ENCODE measurements around the gene FDPS. TPM values are rescaled to one million over a fixed set of nuclear protein-coding genes. Genes with fewer than 3 reads are reported as not detected.

FDPS gene
- total RNA-seq = 269 TPM

DNA sequence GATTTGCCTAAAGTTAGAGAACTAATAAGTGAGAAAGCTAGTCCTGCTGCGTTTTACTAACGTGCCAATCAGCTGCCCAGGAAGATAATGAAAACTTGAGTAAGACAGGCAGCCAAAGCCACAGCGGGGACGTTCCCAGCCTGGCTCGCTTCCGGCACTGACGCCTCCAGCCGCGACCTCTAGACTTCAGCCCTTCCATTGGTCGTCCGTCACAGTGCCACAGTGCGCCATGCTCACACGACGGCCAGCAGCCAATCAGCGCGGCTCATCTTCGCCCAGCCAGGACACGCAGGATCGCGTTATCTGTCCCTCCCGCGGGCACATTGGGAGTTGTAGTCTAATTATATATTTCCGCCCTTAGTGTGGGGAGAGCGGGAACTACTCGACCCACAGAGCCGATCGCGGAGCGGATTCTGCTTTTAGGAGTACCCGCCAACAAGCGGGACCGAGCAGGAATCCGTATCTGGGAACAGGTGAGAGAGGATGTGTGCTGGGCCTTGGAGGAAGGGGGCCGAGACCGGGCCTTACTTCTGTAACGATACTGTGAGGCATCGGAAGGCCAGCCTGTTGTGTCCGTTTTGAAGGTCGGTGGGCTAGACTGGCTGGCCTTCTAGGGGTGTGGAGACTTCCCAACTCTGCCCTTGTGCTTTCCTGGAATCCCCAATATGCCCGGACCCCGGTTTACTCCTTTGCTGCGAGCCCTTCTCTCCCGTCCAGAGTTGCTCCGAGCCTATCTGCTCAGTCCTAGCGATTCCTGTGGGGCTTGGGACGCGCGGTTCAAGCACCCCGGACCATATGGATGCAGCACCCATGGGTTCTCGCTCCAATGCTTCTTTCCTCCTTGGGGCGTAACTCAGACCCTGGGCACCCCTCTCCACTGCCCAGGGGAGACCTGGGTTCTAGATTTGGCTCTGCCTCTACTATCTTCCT lies at the start of gene FDPS:
Gene FDPS (plus strand): TSS at position 374 of the 930 bp plus-strand sequence. CDS start 924 bp downstream, outside the sequence.
- peak; percentile 99 for DNase-seq (ENCODE audit: low spot score)

DNA sequence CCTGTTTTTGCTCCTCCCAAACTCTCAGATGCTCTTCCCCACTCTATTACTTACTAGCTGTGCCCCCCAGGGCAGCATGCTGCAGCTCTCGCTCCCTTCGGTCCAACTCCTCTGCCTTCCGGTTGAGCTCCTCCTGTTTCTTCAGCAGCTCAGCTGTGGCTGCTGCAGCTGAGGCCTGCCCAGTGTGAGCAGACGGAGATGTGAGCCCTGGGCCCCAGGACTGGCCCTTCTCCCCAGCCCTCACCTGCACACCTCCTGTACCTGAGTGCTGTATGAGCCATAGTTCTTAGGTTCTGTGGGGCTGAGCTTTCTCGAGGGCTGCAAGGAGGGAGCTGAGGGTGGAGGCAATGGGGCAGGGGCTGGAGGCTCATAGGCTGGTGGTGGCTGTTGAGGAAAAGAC lies 48.4 kb upstream of the FDPS start:
- no peak for DNase-seq (ENCODE audit: low spot score)

DNA sequence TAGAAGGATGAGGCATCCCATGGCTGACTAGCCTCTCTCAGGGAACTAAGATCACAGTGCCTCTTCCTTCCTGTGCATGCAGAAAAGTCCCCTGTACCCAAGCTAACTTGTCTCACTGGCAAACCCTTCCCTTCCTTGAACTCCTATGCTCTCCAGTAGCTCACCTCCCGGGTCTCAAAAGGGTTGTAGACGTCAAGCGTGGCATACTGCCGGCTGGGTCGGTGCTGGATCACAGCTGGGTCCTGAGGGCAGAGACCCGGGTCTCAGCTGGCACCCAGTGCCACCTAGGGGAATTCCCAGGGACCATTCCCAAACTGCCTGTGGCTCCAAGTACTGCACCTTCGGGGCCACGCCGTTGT lies 47.2 kb upstream of the FDPS start:
- no peak for DNase-seq (ENCODE audit: low spot score)

DNA sequence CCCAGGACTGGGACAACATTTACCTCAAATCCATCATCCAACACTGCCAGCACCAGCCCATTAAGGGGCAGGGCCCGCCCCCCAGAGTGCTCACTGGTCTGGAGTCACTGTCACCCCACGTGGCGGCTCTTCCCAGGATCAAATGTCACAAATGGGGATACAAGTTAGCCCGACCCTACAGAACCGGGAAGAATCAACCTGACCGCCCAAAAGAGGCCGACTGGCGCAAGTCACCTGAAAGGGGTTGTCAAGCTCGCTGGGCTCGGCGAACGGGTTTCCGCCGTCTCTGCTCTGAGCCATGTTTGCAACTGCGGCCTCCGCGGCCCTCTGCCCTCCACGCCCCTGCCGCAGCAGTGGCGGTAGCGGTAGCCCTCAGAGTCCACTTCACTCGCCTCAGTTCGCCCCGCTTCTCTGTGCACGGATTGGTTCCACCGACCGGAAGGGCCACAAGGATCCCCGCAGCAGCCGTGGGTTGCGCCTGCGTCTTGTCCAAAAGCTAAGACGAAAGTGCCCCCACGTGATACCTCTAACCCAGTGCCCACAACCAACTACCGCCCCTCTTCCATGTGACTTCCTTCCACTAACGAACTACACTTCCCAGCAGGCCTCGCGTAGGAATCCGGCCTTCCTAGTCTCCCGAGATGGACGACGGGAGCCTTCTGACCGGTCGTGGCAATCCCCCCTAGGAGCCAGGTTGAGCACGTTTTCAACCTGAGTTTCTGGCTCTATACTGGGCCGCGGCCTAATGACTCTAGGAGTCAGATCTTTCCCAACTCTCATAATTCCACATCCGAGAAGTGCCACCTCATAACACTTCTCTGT lies 46.6 kb upstream of the FDPS start, which contains the start of gene SCAMP3:
Gene SCAMP3 (minus strand): TSS at position 509 of the 822 bp plus-strand sequence. CDS start 209 bp downstream, at position 300.
- DNase-seq (ENCODE audit: low spot score) = peak; percentile 97

DNA sequence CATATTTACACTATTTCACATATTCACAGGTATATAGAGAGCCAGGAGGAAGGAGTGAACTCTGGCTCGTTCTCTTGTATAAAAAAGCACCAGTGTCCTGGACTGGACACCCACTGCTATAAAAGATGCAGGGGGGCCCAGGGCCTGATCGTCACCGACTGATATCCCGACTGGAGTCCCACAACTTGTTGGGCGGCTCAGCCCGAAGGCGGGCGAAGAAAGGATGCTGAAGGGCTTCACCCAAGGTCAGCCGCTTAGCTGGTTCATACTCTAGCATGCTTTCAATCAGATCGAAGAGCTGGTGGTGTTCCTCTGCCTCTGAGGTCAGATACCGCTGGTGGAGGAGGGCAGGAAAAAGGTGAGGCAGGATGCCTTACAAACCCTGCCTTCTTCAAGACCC lies 45.6 kb upstream of the FDPS start:
- DNase-seq (ENCODE audit: low spot score) = no peak

DNA sequence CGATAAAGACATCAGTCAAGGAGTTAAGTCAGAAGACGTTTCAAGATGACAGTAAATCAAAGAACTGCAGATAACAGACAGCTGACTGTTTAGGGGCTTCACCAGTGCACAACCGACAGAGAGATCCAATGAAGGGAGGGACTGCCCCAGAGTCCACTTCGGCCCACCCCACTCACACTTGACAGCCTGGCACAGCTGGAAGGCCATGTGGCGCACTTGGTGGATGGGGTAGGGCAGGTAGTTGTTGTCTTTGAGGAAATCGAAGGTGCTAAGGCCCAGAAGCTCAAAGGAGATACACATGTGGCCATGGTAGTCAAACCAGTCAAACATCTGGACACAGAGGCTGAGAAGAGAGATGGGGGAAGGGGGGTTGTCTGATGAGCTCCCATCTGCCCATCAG lies 42.1 kb upstream of the FDPS start:
- DNase-seq (ENCODE audit: low spot score) = no peak

DNA sequence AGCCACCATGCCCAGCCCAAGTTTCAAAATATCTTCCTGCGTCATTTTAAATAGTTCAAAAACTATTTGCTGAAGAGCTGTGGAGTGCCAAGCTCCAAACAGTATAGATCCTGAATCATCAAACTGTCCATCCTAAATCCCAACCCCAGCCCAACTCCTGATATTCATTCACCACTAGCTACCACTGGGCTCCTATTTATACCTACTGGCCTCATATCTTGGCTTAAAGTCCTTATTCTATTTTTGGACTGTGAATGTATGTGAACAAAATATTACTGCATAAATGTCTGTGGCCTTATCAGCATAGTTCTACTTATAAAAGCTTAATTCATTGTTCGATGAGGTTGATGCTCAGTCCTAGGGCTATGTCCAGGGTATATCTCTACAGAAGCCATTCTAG lies 41.3 kb upstream of the FDPS start:
- no peak for DNase-seq (ENCODE audit: low spot score)

DNA sequence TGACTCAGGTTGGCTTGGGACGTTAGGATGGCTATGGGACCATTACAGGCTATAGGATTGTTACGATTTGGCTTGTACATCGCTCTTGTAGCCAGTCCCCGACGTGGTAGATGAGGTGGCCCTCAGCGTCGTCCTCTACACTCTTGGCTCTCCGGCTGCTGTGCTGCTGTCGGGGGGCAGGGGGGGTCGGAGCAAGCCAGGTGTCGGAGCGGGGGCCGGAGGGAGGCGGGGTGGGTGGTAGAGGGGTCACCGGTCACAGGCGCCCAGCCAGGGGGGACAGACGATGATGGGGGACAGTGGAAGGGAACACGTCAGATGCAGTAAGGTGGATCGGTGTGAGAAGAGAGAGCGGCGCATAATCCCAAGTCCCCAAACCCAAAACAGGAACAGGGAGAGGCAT lies 40.0 kb upstream of the FDPS start:
- DNase-seq (ENCODE audit: low spot score) = no peak

DNA sequence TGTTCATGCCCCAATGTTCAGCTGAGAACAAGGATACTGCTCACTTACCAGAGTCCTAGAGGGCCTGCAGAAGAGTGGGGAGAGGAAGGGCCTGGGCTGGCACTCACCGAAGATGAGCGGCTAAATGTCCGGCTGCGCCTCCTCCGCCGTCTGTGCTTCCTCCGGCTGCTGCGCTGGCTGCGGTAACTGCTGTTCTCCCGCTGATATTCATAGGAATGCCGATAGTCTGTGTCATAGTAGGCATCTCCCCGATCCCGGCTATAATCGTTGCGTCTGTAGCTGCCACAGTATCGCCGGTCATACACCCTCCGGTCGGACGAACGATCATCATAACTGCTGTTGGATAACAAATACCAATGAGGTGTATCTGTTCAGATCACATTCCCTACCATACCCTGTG lies 39.3 kb upstream of the FDPS start:
- no peak for DNase-seq (ENCODE audit: low spot score)

DNA sequence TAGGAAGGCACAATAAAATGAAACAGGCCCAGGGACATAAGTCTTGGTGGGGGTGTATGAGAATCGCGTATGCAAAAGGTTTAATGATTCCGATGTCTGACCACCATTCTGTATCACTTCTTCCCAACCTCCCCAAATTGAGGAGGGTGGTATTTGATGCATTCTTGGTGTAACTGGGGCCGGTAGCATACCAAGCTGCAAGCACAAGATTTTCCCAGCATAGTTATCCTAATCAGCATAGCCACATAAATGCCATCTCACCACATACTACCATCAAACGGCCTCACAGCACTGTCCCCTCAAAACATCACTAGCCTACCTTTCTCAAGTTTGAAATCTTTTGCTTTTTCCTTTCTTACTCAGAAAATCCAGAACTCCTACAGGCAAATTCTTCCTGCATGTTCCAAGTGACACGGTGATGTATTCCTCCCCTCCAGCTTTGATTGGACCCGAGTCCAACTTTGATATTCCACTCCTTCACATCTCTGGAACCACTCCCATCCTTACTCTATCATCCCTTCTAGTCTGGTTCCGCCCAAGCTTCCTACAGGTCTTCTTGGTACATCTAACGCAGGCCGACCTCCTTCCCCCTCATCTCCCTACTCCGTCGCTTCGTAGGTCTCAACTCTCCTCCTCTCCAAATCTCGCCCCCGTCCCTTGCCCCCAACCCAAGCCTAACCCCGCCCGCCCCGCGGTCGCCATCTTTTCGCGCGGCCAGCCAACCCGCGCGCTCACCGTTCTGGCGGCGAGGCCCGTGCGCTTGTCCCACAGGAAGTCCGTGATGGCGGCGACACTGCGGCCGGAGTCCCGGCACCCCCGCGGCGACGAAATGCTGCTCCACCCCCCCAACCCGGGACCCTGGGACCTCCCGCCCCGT lies 36.0 kb upstream of the FDPS start:
- no peak for DNase-seq (ENCODE audit: low spot score)

DNA sequence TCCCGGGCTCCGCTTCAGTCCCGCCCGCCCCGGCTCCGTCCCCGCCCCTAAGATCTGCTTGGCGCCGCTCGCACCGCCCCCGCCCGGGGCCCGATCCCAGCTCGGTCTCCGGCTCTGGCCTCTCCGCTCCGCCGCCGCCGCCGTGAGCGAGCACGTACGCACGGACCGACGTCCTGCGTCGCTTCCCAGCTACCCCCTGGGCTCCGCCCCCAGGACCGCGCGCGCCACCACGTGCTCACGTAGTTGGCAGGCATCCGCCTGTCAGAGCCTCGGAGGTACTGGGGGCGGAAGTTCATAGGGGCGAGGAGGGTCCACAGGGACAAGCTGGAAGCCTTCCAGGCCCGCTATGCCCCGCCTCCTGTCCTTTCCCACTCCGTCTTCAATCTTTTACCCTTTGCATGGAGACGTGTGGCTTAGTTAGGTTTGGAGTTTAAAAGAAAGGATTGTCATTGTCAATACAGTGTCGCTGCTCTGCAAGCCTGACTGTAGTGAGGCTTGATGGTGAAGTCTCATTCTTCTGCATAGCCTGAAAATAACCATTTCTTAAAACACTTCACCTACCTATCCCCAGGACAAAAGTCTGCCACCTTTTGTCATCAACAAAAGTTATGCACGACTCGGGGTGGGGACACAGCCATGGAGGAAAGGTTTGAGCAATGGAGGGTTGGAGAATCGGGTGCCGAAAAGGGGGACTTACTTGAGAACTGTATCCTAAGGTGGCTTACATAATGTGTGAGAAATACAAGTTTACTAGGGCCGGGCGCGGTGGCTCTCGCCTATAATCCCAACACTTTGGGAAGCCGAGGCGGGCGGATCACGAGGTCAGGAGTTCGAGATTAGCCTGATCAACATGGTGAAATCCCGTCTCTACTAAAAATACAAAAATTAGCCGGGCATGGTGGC lies 35.1 kb upstream of the FDPS start, which contains the start of gene CLK2:
Gene CLK2 (minus strand): TSS at position 162 of the 903 bp plus-strand sequence. CDS start 2,527 bp downstream, outside the sequence.
- DNase-seq (ENCODE audit: low spot score) = peak; percentile 95

DNA sequence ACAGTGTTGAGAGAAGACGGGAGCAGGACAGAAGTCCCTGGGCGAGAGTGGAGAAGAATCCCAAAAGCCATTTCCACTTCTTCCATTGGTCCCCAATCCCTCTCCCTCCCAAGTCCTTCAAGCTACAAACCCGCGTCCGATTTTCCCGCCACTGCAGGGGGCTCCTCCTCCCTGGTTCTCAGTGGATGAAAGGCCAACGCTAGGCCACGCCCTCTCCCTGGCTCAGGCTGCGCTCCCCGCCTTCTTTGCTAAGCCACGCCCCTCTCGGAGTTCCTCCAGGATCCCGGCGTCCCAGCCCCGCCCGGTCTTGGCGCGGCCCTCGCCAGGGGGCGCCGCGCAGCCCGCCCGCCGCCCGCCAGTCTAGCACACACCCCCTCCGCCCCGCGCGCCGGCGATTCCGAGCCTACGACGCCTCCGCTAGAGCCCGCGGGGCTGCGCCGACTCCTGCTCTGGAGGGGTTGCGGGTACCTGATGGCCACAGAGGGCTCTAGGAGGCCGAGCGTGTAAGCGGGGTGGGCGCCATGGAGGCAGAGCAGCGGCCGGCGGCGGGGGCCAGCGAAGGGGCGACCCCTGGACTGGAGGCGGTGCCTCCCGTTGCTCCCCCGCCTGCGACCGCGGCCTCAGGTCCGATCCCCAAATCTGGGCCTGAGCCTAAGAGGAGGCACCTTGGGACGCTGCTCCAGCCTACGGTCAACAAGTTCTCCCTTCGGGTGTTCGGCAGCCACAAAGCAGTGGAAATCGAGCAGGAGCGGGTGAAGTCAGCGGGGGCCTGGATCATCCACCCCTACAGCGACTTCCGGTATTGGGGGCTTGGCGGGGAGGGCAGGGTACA lies 31.4 kb upstream of the FDPS start, which contains the start of gene HCN3:
Gene HCN3 (plus strand): TSS at position 394 of the 832 bp plus-strand sequence. CDS start 128 bp downstream, at position 522.
- DNase-seq (ENCODE audit: low spot score) = peak; percentile 98

DNA sequence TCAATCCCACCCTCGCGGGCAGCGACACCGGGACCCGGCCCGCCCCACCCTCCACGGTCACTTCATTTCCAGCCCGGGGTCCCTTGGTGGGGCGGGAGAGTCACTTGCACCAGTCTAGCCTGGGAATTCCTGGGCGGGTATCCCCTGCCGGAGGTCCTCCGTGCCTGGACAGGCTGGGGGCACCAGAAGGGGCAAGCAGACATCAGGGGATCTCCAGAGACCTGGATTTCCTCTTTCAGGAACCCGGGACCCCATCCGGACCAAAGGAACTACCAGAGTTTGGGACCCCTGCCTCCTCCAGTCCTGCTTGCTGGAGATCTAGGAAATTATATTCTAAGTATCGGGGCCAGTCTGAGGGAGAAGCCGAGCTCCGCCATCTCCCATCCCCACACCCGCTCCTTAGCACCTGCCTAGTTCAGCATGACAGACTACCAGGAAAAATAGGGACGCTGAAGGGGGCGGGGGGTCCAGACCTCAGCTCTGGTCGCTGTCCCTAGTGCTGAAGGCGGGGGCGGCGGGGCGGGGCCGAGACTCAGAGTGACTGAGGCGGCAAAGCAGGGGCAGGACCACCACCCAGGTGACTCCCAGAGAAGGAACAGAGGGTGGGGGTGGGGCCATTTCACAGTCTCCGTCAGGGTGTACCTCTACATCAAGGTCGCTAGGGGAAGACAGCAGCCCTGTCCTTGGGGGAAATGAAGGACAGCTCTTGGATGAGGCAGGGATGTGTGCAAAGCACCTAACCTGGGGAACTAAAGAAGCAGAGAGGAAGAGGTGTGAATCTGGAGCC lies 30.6 kb upstream of the FDPS start:
- DNase-seq (ENCODE audit: low spot score) = peak; percentile 56

DNA sequence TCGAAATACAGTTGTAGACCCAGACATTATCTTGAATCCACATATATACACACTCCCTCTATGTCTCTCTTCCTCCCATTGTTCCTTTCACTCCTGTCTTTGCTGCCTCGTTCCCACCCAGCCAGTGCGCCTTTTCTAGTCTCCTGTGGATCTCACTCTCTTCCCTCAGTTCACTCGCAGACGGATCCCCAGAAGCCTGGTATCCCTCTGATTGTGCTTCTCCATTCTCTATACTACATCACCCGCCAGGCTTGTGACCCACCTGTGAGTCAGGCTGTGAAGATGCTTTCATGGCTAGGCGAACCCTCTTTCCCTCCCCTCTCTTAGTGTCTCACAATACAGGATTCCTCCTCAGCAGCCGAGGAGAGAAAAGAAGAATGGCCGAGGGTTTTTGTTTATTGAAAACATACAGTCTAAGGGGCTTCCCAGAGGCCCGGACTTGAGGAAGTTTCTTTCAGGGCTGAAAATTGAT lies 29.9 kb upstream of the FDPS start:
- DNase-seq (ENCODE audit: low spot score) = no peak

DNA sequence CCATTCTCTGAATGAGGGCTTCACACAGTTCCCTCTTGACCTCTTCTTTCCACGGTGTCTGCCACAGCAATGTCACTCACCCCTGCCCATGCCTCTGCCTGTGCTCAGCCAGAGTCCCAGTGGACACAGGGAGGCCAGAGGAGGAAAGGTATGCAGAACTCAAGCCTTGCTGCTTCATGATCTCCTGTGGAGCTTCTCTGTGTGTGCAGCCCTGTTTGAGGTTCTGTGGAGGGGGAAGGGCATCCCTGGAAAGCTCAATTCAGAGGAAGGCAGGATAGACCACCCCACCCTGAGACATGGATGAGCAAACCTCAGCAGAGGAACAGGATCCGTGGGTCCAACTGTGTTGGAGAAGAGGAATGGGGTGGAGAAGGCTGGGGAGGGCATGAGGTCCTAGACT lies 29.4 kb upstream of the FDPS start:
- DNase-seq (ENCODE audit: low spot score) = no peak

DNA sequence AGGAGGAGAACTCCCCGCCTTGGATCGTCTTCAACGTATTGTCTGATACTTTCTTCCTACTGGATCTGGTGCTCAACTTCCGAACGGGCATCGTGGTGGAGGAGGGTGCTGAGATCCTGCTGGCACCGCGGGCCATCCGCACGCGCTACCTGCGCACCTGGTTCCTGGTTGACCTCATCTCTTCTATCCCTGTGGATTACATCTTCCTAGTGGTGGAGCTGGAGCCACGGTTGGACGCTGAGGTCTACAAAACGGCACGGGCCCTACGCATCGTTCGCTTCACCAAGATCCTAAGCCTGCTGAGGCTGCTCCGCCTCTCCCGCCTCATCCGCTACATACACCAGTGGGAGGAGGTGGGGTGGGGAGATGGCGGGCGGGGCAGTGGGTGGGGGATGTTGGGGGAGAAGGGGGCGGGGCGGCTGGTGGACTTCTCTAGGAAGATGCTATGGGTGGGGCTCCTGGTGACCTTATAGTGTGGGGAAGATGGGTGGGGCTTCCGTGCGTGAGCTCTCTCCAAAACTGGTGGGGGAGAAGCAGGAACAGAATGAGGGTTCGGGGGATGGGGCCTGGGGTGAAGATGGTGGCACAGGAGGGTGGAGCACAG lies 26.1 kb upstream of the FDPS start:
- DNase-seq (ENCODE audit: low spot score) = no peak

DNA sequence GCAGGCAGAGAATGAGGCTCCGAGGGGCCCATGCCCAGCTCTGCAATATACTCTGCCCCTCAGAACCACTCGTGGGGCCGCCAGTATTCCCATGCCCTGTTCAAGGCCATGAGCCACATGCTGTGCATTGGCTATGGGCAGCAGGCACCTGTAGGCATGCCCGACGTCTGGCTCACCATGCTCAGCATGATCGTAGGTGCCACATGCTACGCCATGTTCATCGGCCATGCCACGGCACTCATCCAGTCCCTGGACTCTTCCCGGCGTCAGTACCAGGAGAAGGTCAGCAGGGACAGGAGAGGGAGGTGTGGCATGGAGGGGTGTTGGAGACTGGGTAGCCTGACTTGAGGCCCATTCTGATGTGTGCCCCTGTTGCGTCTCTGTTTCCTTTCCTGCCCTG lies 24.2 kb upstream of the FDPS start:
- DNase-seq (ENCODE audit: low spot score) = no peak

DNA sequence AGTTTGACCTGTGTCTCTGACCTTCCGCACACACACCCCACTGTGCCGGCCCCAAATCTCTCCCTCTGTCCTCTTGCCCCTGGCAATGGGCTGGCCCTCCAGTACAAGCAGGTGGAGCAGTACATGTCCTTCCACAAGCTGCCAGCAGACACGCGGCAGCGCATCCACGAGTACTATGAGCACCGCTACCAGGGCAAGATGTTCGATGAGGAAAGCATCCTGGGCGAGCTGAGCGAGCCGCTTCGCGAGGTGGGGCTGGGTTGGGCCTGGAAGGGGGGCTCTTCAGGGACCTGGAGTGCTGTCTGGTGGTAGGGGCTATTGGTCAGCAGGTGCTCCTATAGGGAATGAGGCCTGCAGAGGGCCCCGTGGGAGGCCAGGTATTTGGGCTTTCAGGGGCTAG lies 23.6 kb upstream of the FDPS start:
- DNase-seq (ENCODE audit: low spot score) = no peak
